PC-9 (cell line): ENCODE results near the gene KLRG1. TPM values are rescaled to one million over a fixed set of nuclear protein-coding genes. Genes with fewer than 3 reads are reported as not detected.

Experiments
- Bru-seq: library from RNA; stranded (reverse); fragments of 400-500 nt; gene quantifications from one replicate; lab custom pipeline; 2021; lab: Mats Ljungman, UMichigan
- BruChase-seq, 2 experiments: library from RNA; stranded (reverse); fragments of 400-500 nt; gene quantifications; one replicate each; lab custom pipeline; 2021; lab: Mats Ljungman, UMichigan
- BruUV-seq: library from RNA; stranded (reverse); fragments of 400-500 nt; replicated peaks from 2 replicates; lab custom pipeline; 2021; lab: Mats Ljungman, UMichigan
- CTCF ChIA-PET: fragments of 300-600 bp; sonication (Branson Sonifier 250); formaldehyde crosslinking; loops from one replicate; lab custom pipeline; 2022; ENCODE audit warnings: antibody characterized with exemption; lab: Charles Lee
- POLR2A ChIA-PET: fragments of 300-600 bp; sonication (Branson Sonifier 250); formaldehyde crosslinking; loops from one replicate; lab custom pipeline; 2022; ENCODE audit warnings: antibody characterized with exemption; ENCODE audit not compliant: unreplicated experiment; lab: Charles Lee
- DNase-seq, 2 experiments: peaks; one replicate each; pipeline versions ENCODE4 v3.0.0 to v3.0.0-alpha.2; 2015 to 2022; ENCODE audit warnings: mixed read lengths in 1 of 2
- H2AFZ ChIP-seq: fragments of 200-600 bp; sonication (generic); 2 replicates; pipeline ENCODE4 v1.8.1; 2017; ENCODE audit warnings: antibody characterized with exemption
- H3F3A ChIP-seq: fragments of 200-600 bp; sonication (generic); 2 replicates; pipeline ENCODE4 v1.8.1; 2017; ENCODE audit warnings: antibody characterized with exemption, mild to moderate bottlenecking, low read depth; ENCODE audit not compliant: insufficient read depth
- H3K27ac ChIP-seq: fragments of 200-600 bp; sonication (generic); 2 replicates; pipeline ENCODE4 v1.6.1; 2016; ENCODE audit warnings: mixed run types
- H3K27me3 ChIP-seq: fragments of 200-600 bp; sonication (generic); 2 replicates; pipeline ENCODE4 v1.6.1; 2016; ENCODE audit warnings: low read depth, mixed run types; ENCODE audit not compliant: insufficient read depth
- H3K36me3 ChIP-seq: fragments of 200-600 bp; sonication (generic); 2 replicates; pipeline ENCODE4 v1.6.1; 2016; ENCODE audit warnings: low read depth, mixed run types
- H3K4me1 ChIP-seq: fragments of 200-600 bp; sonication (generic); replicated peaks from 2 replicates; pipeline ENCODE4 v1.6.1; 2016; ENCODE audit warnings: mixed run types; ENCODE audit not compliant: insufficient read depth
- H3K4me2 ChIP-seq: fragments of 200-600 bp; sonication (generic); 2 replicates; pipeline ENCODE4 v1.6.1; 2017; ENCODE audit warnings: mixed run types
- H3K4me3 ChIP-seq: fragments of 200-600 bp; sonication (generic); 2 replicates; pipeline ENCODE4 v1.6.1; 2016; ENCODE audit warnings: mixed run types
- H3K79me2 ChIP-seq: fragments of 200-600 bp; sonication (generic); 2 replicates; pipeline ENCODE4 v1.6.1; 2017; ENCODE audit warnings: low read depth, mixed run types
- H3K9me2 ChIP-seq: fragments of 200-600 bp; sonication (generic); 2 replicates; pipeline ENCODE4 v1.8.1; 2017; ENCODE audit warnings: mild to moderate bottlenecking; ENCODE audit not compliant: insufficient read depth
- H3K9me3 ChIP-seq: fragments of 200-600 bp; sonication (generic); 2 replicates; pipeline ENCODE4 v1.8.1; 2016; ENCODE audit warnings: low read depth; ENCODE audit not compliant: insufficient read depth
- H4K20me1 ChIP-seq: fragments of 200-600 bp; sonication (generic); 2 replicates; pipeline ENCODE4 v1.8.1; 2017; ENCODE audit not compliant: insufficient read depth
- CTCF ChIP-seq: fragments of 200-600 bp; sonication (generic); conservative IDR thresholded peaks from 2 replicates; pipeline ENCODE4 v1.6.1; 2017; ENCODE audit warnings: mixed run types, antibody characterized with exemption, mild to moderate bottlenecking, moderate library complexity
- EZH2 ChIP-seq: fragments of 200-600 bp; sonication (generic); IDR thresholded peaks from 2 replicates; pipeline ENCODE4 v1.8.0; 2017; ENCODE audit warnings: antibody characterized with exemption, low read depth
- intact Hi-C: fragments of 100-400 bp; cut with micrococcal nuclease; formaldehyde crosslinking; loops from one replicate; pipeline ENCODE4 v1.10.0; 2022; ENCODE audit not compliant: unreplicated experiment
- long read RNA-seq: library from polyadenylated mRNA; stranded (forward); transcript quantifications from one replicate; pipeline ENCODE4 v2.0.0, GENCODE V29; 2022
- total RNA-seq: library from RNA; stranded (reverse); gene quantifications from 2 replicates; pipeline ENCODE4 v1.2.3, GENCODE V29; 2021

KLRG1 gene
- total RNA-seq: 0.90 and 1.8 TPM in 2 replicates
- percentile 27 among the genes with signal in this experiment for Bru-seq, nascent RNA
- BruChase-seq, experiment 1, labeled RNA remaining after a 2-hour chase: percentile 34 among the genes with signal in this experiment
- percentile 21 among the genes with signal in this experiment for BruChase-seq, experiment 2, labeled RNA remaining after a 6-hour chase
- long read RNA-seq, partial matches to known transcripts: 0 of 3 reads
- long read RNA-seq, other reads (novel, unspliced or antisense): 2 of 3 reads

- no peak for TF ChIP-seq CTCF
- no TSS peak for BruUV-seq
Measured at GRCh38 chr12:8989413-8989812, at the start of gene KLRG1. Gene KLRG1, plus strand, starts transcription at chr12:8989546. Its CDS starts 90 bp downstream, at chr12:8989636.

GRCh38 chr12:8941691-8942478 lies 47.5 kb upstream of the KLRG1 start:
- POLR2A ChIA-PET: no interaction called here
- Histone ChIP-seq H3K4me1 (peaks cover 3% of the 10 kb centered on the region; the same call in 1 of the 2 replicates), H3F3A (no peaks in the 10 kb centered on the region), H3K36me3 (peaks cover 46% of the 10 kb centered on the region), H4K20me1 (no peaks in the 10 kb centered on the region), H3K79me2 (peaks cover 14% of the 10 kb centered on the region), H2AFZ (no peak overlapping the region), H3K27me3 (no peaks in the 10 kb centered on the region), H3K4me2 (no peak overlapping the region), H3K9me2 (no peaks in the 10 kb centered on the region), H3K4me3 (no peak overlapping the region), H3K9me3 (no peaks in the 10 kb centered on the region), H3K27ac (no peak overlapping the region)
- intact Hi-C loops: no loop called here
- CTCF ChIA-PET: no interaction called here
- BruUV-seq: no TSS peak
- no peak for TF ChIP-seq CTCF
- no peak for DNase-seq

More at GRCh38 chr12:8989413-8989812, at the start of gene KLRG1:
- CTCF ChIA-PET: no interaction called here
- Histone ChIP-seq H3K27ac (no peak within 1 kb of the TSS), H3K9me2 (no peaks in the 10 kb centered on the region), H3K79me2 (no peaks in the 10 kb centered on the region), H3K4me1 (0 out of 2 replicates have a peak, but pooled peaks cover 3% of the 10 kb centered on the region), H3K9me3 (no peaks in the 10 kb centered on the region; the same call in 1 of the 2 replicates), H2AFZ (no peak within 1 kb of the TSS), H3K4me2 (no peak within 1 kb of the TSS), H3K4me3 (no peak within 1 kb of the TSS), H3K27me3 (no peaks in the 10 kb centered on the region), H3K36me3 (no peaks in the 10 kb centered on the region), H3F3A (no peaks in the 10 kb centered on the region), H4K20me1 (no peaks in the 10 kb centered on the region)
- no peak for DNase-seq
- POLR2A ChIA-PET: no interaction called here
- intact Hi-C loops: no loop called here

- Histone ChIP-seq H3K4me3 (no peak overlapping the region), H3K9me3 (no peaks in the 10 kb centered on the region), H3K79me2 (peaks cover 31% of the 10 kb centered on the region), H3K9me2 (no peaks in the 10 kb centered on the region), H3K27me3 (no peaks in the 10 kb centered on the region), H3F3A (no peaks in the 10 kb centered on the region), H3K27ac (no peak overlapping the region), H3K4me1 (peaks cover 18% of the 10 kb centered on the region), H4K20me1 (no peaks in the 10 kb centered on the region), H3K4me2 (no peak overlapping the region), H3K36me3 (peaks cover 46% of the 10 kb centered on the region), H2AFZ (no peak overlapping the region)
- ChIA-PET POLR2A (no interaction called here), CTCF (no interaction called here)
- DNase-seq: no peak
- no TSS peak for BruUV-seq
- intact Hi-C loops: no loop called here
- no peak for TF ChIP-seq CTCF
- TF ChIP-seq EZH2: no peak
Measured at GRCh38 chr12:8943565-8944186, 45.7 kb upstream of the KLRG1 start.
